ENCODE results near the gene IP6K3.

Gene IP6K3

DNA sequence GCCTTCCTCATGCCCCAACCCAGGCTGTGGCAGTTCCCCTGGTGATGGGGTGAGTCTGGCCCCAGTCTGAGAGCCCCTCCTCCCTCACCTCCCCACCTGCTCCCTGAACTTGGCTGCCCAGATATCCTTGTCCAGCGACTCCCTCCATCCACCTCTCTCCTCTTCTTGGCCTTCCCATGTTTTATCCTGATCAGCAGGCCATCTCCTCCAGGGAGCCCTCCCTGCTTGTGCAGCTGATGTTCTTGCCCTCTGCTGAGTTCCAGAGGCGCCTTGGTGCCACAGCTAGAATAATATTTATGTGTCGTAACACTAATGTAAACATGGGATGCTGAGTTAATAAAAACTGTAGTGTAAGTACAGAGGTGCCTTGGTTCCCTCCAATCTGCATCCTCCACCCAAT lies 10.4 kb upstream of the IP6K3 start:
- H3K27me3 ChIP-seq (ENCODE audit: insufficient read depth, low read depth, severe bottlenecking), result no peaks in the 10 kb centered on the region
- H3K27ac ChIP-seq, result no peak overlapping the region; the same call in 1 of the 2 replicates
- DNase-seq, result no peak
- TF ChIP-seq, protein P1, sequence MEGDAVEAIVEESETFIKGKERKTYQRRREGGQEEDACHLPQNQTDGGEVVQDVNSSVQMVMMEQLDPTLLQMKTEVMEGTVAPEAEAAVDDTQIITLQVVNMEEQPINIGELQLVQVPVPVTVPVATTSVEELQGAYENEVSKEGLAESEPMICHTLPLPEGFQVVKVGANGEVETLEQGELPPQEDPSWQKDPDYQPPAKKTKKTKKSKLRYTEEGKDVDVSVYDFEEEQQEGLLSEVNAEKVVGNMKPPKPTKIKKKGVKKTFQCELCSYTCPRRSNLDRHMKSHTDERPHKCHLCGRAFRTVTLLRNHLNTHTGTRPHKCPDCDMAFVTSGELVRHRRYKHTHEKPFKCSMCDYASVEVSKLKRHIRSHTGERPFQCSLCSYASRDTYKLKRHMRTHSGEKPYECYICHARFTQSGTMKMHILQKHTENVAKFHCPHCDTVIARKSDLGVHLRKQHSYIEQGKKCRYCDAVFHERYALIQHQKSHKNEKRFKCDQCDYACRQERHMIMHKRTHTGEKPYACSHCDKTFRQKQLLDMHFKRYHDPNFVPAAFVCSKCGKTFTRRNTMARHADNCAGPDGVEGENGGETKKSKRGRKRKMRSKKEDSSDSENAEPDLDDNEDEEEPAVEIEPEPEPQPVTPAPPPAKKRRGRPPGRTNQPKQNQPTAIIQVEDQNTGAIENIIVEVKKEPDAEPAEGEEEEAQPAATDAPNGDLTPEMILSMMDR (IDR thresholded peaks at IDR 0.05; ENCODE audit: low read depth, low read length), result no peak
- no peak overlapping the region for H3K4me3 ChIP-seq (ENCODE audit: low read depth, low read length)
- no peaks in the 10 kb centered on the region for H3K9me3 ChIP-seq (ENCODE audit: severe bottlenecking)
- no peaks in the 10 kb centered on the region for H3K36me3 ChIP-seq

DNA sequence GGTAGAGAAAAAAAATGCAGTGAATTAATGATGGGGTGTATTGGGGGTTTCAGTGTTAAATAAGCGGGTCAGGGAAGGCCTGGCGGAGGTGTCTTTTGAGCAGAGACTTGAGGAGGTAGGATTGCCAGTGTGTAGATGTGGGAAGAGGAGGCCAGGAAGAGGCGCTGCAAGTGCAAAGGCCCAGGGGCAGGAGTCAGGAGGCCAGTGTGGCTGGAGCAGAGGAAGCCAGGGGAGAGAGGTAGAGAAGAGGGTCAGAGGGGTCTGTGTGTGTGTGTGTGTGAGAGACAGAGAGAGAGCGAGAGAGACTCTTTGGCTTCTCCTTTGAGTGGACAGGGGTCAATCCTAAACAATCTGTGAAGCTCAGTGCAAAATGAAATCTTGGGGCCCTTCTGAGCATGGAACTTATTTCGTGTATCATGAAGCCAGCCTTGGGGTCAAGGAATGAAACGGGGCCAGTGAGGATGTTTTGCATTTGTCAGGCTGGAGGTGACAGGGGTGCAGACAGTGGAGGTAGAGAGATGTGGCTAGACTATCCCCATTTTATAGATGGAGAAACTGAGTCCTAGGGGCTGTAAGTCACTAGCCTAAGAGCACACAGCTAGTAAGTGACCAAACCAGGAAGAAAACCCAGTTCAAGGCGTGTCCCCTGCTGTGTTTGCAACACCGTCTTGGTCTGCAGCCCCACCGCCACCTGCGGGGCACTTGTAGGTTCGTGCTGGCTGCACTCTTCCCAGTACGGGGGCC lies 9.7 kb upstream of the IP6K3 start:
- Histone ChIP-seq H3K36me3 (no peaks in the 10 kb centered on the region), H3K27ac (peak overlapping the region; percentile 86), H3K4me3 (ENCODE audit: low read depth, low read length) (no peak overlapping the region), H3K27me3 (ENCODE audit: insufficient read depth, low read depth, severe bottlenecking) (no peaks in the 10 kb centered on the region), H3K9me3 (ENCODE audit: severe bottlenecking) (no peaks in the 10 kb centered on the region)
- TF ChIP-seq, protein P1 (IDR thresholded peaks at IDR 0.05; ENCODE audit: low read depth, low read length), result no peak
- no peak for DNase-seq

DNA sequence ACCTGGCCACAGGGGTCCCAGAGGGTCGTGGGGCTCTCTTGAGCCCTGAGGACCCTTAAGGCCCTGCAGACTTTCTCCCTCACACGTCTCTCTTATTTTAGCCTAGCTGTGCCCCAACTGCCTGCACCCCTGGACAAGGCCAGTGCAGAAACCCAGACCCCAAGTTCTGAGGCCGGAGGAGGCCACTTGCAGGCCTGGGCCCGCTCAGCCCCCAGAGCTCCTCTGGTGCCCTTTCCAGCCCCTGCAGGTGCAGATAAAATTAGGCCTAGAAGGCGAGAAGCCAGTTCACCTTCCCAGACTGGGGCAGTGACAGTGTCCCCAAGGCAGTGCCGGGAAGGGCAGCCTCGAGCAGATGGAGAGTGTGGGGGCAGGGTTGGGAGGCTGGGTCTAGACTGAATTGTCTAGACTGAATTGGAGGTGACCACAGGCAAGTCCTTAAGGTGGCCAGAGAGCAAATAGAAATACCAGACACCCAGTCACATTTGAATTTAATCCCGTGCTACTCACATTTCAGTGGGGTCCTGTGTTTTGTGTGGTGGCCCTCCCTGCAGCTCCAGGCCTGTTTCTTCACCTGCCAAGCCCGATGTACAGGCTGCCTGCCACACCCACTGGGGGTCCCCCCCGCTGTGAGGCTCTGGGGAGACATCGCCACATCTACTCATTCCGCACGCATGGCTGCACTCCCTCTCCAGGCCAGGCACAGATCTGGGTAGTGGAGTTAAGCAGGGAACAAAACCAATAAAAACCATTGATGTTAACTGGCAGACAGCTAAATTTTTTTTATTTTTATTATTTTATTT lies 8.6 kb upstream of the IP6K3 start:
- Histone ChIP-seq H3K36me3 (no peaks in the 10 kb centered on the region), H3K4me3 (ENCODE audit: low read depth, low read length) (peak overlapping the region; percentile 6), H3K9me3 (ENCODE audit: severe bottlenecking) (no peaks in the 10 kb centered on the region), H3K27ac (peak overlapping the region; percentile 86), H3K27me3 (ENCODE audit: insufficient read depth, low read depth, severe bottlenecking) (no peaks in the 10 kb centered on the region)
- peak; percentile 96 for DNase-seq
- TF ChIP-seq, protein P1 (IDR thresholded peaks at IDR 0.05; ENCODE audit: low read depth, low read length), result no peak

- Histone ChIP-seq H3K9me3 (ENCODE audit: severe bottlenecking) (no peaks in the 10 kb centered on the region), H3K27ac (peak overlapping the region; percentile 86), H3K36me3 (no peaks in the 10 kb centered on the region), H3K27me3 (ENCODE audit: insufficient read depth, low read depth, severe bottlenecking) (no peaks in the 10 kb centered on the region), H3K4me3 (ENCODE audit: low read depth, low read length) (no peak overlapping the region)
- TF ChIP-seq, protein P1 (IDR thresholded peaks at IDR 0.05; ENCODE audit: low read depth, low read length), result no peak
- DNase-seq, result no peak
Observed at GRCh38 chr6:33754222-33754621, 7.5 kb upstream of the IP6K3 start.

- Histone ChIP-seq H3K4me3 (ENCODE audit: low read depth, low read length) (no peak overlapping the region), H3K9me3 (ENCODE audit: severe bottlenecking) (no peaks in the 10 kb centered on the region), H3K27me3 (ENCODE audit: insufficient read depth, low read depth, severe bottlenecking) (no peaks in the 10 kb centered on the region), H3K36me3 (no peaks in the 10 kb centered on the region), H3K27ac (peak overlapping the region; percentile 53)
- TF ChIP-seq, protein P1 (IDR thresholded peaks at IDR 0.05; ENCODE audit: low read depth, low read length), result no peak
- no peak for DNase-seq
Observed at GRCh38 chr6:33752646-33753015, 5.9 kb upstream of the IP6K3 start.
